Measurements from ENCODE around the gene KCNAB3.

GRCh38 chr17:7951143-7951792, 21.6 kb upstream of the KCNAB3 start:
- no peak for TF ChIP-seq EZH2 (IDR thresholded peaks at IDR 0.05; ENCODE audit: low read length, missing control alignments)
- no peak for TF ChIP-seq CTCF (conservative IDR thresholded peaks at IDR 0.05 in 1 of 2, IDR thresholded peaks at IDR 0.05 in 1 of 2; ENCODE audit: low read depth in 1 of 2, low read length in 2 of 2)
